ACC112 (cell line): ENCODE data around the gene SH3BGR.
"Not testable (repeated sequence)": the region's sequence is repeated elsewhere in the genome, so short reads cannot be mapped to it uniquely, and the experiment has no call there.

ENCODE experiments used
- H2AFZ ChIP-seq: fragments of 200-600 bp; sonication (generic); one replicate; pipeline ENCODE4 v1.6.0; 2017; ENCODE audit warnings: antibody characterized with exemption, low read length; ENCODE audit not compliant: unreplicated experiment
- H3K27ac ChIP-seq: fragments of 200-600 bp; sonication (generic); 2 replicates; pipeline ENCODE4 v1.5.1; 2014; ENCODE audit warnings: low read depth, mild to moderate bottlenecking, antibody characterized with exemption, low read length, moderate library complexity
- H3K27me3 ChIP-seq: fragments of 200-600 bp; sonication (generic); 2 replicates; pipeline ENCODE4 v1.6.1; 2014; ENCODE audit warnings: mild to moderate bottlenecking, antibody characterized with exemption, low read length, moderate library complexity, mixed read lengths; ENCODE audit not compliant: insufficient read depth
- H3K36me3 ChIP-seq: fragments of 200-600 bp; sonication (generic); 2 replicates; pipeline ENCODE4 v1.6.1; 2016; ENCODE audit warnings: mild to moderate bottlenecking, antibody characterized with exemption, low read length, moderate library complexity, mixed read lengths; ENCODE audit not compliant: insufficient read depth
- H3K4me1 ChIP-seq: fragments of 200-600 bp; sonication (generic); one replicate; pipeline ENCODE4 v1.6.1; 2016; ENCODE audit warnings: low read length, mixed read lengths; ENCODE audit not compliant: insufficient read depth, unreplicated experiment, control insufficient read depth
- H3K4me3 ChIP-seq: fragments of 200-600 bp; sonication (generic); 2 replicates; pipeline ENCODE4 v1.5.1; 2014; ENCODE audit warnings: mild to moderate bottlenecking, low read depth, low read length
- H3K79me2 ChIP-seq: fragments of 200-600 bp; sonication (generic); one replicate; pipeline ENCODE4 v1.6.0; 2016; ENCODE audit warnings: low read length; ENCODE audit not compliant: control insufficient read depth, unreplicated experiment, insufficient read depth

Gene SH3BGR

DNA sequence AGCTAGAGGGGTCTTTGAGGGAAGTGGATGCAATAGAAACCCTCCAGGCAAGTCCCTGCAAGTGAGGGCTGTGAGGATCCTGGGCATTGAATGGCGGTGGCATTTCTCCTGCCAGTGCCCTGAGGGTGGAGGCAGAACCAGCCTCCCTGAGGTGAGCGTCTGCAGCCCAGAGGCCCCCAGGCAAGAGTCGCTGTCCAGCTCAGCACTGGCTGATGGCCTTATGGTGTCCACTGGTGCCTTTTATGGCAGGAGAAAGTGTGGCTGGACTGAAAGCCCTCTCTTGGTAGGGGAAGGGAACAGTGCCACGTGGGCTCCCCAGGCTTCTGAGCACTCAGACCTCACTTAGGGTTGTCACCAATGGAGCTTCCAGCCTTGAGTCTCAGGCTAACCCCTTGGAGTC is 77.3 kb downstream of the SH3BGR start:
- Histone ChIP-seq H3K27me3 (0 out of 2 replicates have a peak, but pooled peaks cover 3% of the 10 kb centered on the region), H3K4me3 (no peak overlapping the region), H3K27ac (no peak overlapping the region), H3K4me1 (no peaks in the 10 kb centered on the region), H2AFZ (no peak overlapping the region), H3K79me2 (no peaks in the 10 kb centered on the region), H3K36me3 (no peaks in the 10 kb centered on the region)

DNA sequence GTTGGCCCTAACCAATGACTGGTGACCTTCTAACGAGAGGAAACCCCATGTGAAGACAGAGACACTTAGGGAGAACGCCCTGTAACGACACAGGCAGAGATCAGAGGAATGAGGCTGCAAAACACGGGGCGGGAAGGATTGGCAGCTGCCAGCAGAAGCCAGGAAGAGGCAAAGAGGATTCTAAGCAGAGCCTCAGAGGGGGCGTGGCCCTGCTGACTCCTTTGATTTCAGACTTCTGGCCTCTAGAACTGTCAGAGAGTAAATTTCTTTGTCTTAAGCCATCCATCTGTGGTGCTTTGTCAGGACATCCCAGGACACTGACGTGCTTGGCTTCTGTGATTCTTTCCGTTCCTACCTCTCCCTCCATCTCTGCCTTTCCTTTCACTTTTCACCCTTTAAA is 79.3 kb downstream of the SH3BGR start:
- H2AFZ ChIP-seq: no peak overlapping the region
- H3K79me2 ChIP-seq: no peaks in the 10 kb centered on the region
- H3K27ac ChIP-seq: no peak overlapping the region
- H3K36me3 ChIP-seq: no peaks in the 10 kb centered on the region
- no peak overlapping the region for H3K4me3 ChIP-seq
- no peaks in the 10 kb centered on the region for H3K4me1 ChIP-seq
- H3K27me3 ChIP-seq: 0 out of 2 replicates have a peak, but pooled peaks cover 3% of the 10 kb centered on the region

DNA sequence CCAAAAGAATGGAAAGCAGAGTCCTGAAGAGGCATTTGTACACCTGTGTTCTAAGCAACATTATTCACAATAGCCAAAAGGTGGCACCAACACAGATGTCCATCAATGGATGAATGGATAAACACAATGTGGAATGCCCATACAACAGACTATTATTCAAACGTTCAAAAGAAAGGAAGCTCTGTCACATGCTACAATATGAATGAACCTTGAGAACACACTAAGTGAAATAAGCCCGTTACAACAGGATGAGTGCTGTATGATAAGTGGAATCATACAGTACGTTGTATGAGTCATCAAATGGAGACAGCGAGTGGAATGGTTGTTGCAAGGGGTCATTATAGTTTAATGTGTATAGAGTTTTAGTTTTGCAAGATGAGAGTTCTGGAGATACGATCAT is 80.1 kb downstream of the SH3BGR start:
- Histone ChIP-seq H3K4me3 (no peak overlapping the region), H3K27me3 (0 out of 2 replicates have a peak, but pooled peaks cover 3% of the 10 kb centered on the region), H3K27ac (no peak overlapping the region), H2AFZ (no peak overlapping the region), H3K4me1 (no peaks in the 10 kb centered on the region), H3K79me2 (no peaks in the 10 kb centered on the region), H3K36me3 (no peaks in the 10 kb centered on the region)

DNA sequence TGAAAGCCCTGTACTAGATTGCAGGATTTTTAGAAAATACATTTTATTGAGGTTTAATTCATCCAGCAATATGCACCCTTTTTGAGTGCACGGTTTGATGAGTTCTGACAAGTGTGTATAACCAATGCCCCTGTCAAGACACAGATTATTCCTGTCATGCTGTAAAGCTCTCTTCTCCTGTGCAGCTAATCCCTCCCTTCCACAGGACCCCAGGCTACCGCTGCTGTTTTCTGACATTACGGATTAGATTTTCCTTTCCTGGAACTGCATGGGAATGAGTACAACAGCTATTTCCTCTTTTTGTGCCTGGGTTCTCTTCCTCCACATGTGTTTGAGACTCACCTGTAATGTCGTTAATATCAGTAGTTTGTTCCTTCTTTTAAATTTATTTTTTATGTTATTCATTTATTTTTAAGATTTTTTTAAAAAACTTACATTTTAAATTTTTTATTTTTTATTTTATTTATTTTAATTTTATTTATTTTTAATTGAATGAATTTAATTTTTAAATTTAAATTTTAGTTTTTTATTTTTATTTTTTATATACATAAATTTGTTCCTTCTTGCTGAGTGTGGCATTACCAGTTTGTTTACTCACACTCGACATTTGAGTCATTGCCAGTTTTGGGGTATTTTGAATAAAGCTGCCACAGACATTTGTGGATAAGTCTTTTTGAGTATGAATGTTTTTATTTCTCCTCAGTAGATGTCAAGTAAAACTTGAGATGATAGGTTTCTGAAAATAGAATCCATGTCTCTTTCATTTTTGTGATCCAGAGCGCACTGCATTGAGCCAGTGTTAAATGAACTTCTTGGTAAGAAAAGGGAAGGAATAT is 82.0 kb downstream of the SH3BGR start:
- Histone ChIP-seq H3K27ac (no peak overlapping the region), H3K4me1 (no peaks in the 10 kb centered on the region), H3K4me3 (no peak overlapping the region), H3K36me3 (no peaks in the 10 kb centered on the region), H3K27me3 (no peaks in the 10 kb centered on the region), H2AFZ (no peak overlapping the region), H3K79me2 (no peaks in the 10 kb centered on the region)

DNA sequence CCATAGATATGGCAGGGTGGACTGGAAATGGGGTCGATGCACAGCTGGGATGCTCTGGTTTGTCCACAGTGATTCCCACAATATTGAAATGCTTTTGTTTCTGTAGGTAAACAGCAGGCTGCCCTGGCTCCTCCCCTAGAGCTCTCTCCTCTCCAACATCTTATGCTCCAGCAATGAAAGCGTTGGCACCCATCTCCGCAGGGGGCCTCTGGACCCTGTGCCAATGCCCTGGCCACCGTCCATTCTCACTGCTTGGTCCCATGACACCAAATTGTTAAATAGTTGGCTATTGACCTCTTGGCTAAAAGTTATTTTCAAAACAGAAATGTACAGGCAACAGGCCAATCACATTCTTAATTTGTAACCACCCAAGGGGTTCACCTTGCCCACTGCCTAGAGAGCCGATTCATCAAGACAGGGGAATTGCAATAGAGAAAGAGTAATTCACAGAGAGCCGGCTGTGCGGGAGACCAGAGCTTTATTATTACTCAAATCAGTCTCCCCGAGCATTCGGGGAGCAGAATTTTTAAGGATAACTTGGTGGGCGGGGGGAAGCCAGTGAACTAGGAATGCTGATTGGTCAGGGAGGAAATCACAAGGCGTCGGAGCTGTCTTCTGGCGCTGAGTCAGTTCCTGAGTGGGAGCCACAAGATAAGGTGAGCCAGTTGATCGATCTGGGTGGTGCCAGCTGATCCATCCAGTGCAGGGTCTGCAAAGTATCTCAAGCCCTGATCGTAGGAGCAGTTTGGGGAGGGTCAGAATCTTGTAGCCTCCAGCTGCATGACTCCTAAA is 84.1 kb downstream of the SH3BGR start:
- no peak overlapping the region for H3K27ac ChIP-seq
- H3K4me3 ChIP-seq: no peak overlapping the region
- no peak overlapping the region for H2AFZ ChIP-seq
- H3K4me1 ChIP-seq: no peaks in the 10 kb centered on the region
- H3K27me3 ChIP-seq: no peaks in the 10 kb centered on the region
- H3K36me3 ChIP-seq: no peaks in the 10 kb centered on the region
- H3K79me2 ChIP-seq: no peaks in the 10 kb centered on the region

DNA sequence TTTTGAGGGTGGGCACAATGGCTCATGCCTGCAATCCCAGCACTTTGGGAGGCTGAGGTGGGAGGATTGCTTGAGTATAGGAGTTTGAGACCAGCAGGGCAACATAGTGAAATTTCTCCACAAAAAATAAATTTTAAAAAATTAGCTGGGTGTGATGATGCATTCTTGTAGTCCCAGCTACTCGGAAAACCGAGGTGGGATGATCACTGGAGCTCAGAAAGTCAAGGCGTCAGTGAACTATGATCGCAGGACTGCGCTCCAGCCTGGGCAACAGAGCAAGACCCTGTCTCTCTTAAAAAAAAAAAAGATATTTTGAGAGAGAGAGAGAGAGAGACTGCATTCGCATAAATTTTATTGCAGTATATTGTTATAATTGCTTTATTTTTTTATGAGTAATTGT is 85.1 kb downstream of the SH3BGR start:
- no peak overlapping the region for H3K27ac ChIP-seq
- H3K27me3 ChIP-seq: no peaks in the 10 kb centered on the region
- no peaks in the 10 kb centered on the region for H3K4me1 ChIP-seq
- H3K79me2 ChIP-seq: no peaks in the 10 kb centered on the region
- no peaks in the 10 kb centered on the region for H3K36me3 ChIP-seq
- H3K4me3 ChIP-seq: no peak overlapping the region
- no peak overlapping the region for H2AFZ ChIP-seq

DNA sequence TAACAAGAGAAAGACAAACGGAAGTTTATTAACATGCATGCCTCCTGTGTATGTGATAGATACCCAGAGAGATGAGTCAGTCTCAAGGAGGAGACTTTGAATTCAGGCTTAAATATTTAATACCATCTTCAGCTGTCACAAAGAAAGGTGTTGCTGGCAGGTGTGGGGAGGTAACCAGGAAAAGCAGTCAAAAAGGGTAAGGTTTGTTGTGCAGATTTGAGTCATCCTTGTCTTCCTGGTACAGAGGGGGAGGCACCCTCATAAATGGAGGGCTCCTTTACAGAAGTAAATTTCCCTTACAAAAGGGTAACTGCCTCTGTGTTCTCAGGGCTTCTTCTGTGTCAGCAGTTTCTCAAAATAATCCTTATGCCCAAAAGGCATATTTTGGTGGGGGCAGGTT is 85.8 kb downstream of the SH3BGR start:
- Histone ChIP-seq H3K79me2 (no peaks in the 10 kb centered on the region), H3K27me3 (no peaks in the 10 kb centered on the region), H3K36me3 (no peaks in the 10 kb centered on the region), H3K4me1 (no peaks in the 10 kb centered on the region), H3K27ac (no peak overlapping the region), H2AFZ (no peak overlapping the region), H3K4me3 (no peak overlapping the region)

DNA sequence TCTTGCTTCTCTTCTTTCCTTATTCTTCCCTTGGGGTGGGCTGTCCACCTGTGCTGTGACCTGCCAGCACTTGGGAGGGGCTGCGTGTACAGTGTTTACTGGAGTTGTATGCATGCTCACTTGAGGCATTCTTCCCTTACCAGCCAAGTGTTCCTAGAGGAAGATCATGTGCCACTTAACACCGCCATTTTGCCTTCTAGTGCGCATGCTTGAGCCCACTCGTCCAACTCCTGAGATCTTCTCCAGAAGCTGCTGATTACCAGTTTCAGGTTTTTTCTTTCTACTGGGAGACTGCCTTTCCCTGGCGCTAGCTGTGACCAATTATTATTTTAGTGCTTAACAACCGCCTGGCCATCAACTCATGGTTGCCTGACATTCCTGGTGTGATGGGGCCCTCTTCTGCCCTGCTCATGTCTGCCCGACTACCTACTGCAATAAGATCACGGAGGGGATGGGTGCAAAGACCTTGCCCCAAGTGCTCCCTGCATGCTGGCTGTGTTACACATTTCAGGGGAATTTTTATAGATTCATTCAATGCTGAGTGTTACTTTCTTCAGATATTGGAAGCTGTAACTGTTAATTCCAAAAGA is 86.8 kb downstream of the SH3BGR start:
- Histone ChIP-seq H3K27me3 (no peaks in the 10 kb centered on the region), H3K36me3 (no peaks in the 10 kb centered on the region), H3K4me1 (no peaks in the 10 kb centered on the region), H3K79me2 (no peaks in the 10 kb centered on the region), H3K27ac (no peak overlapping the region), H2AFZ (no peak overlapping the region), H3K4me3 (no peak overlapping the region)

DNA sequence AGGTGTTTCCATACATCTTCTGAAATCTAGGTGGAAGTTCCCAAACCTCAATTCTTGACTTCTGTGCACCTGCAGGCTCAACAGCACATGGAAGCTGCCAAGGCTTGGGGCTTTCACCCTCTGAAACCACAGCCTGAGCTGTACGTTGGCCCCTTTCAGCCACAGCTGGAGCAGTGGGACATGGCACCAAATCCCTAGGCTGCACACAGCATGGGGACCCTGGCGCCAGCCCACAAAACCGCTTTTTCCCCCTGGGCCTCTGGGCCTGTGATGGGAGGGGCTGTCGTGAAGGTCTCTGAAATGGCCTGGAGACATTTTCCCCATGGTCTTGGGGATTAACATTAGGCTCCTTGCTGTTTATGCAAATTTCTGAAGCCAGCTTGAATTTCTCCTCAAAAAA is 88.6 kb downstream of the SH3BGR start:
- not testable (repeated sequence) for H2AFZ ChIP-seq, H3K4me1 ChIP-seq, H3K27ac ChIP-seq, H3K36me3 ChIP-seq, H3K4me3 ChIP-seq, H3K27me3 ChIP-seq, H3K79me2 ChIP-seq

DNA sequence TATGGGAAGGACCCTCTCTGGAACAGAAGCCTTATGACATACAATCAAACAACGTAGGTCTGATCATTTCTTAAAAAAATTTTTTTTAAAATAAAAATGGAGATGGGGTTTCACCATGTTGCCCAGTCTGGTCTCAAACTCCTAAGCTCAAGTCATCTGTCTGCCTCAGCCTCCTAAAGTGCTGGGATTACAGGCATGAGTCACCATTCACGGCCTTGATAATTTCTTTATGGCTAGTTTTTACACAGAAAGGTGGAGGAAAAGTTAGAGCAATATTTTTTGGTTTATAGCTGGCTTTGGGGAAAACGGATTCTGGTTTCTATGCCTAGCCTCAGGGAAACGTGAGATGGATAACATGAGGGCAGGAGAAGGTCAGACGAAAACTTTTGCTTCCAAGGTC is 91.0 kb downstream of the SH3BGR start:
- no peak overlapping the region for H3K4me3 ChIP-seq
- no peaks in the 10 kb centered on the region for H3K79me2 ChIP-seq
- H3K36me3 ChIP-seq: no peaks in the 10 kb centered on the region
- H3K27me3 ChIP-seq: no peaks in the 10 kb centered on the region
- H3K27ac ChIP-seq: no peak overlapping the region
- H3K4me1 ChIP-seq: no peaks in the 10 kb centered on the region
- no peak overlapping the region for H2AFZ ChIP-seq
